ENCODE results near the gene ARID4A. TPM values are rescaled to one million over a fixed set of nuclear protein-coding genes. Genes with fewer than 3 reads are reported as not detected.

Gene ARID4A
- total and polyA plus RNA-seq, 2 of the 13 experiments (the other 11 are each of a cell fraction or from before 2014, with no cell fraction given): 7.2 to 9.7 TPM

GRCh38 chr14:58298477-58299400 is at the start of gene ARID4A (continued):
- TF ChIP-seq, protein P1, sequence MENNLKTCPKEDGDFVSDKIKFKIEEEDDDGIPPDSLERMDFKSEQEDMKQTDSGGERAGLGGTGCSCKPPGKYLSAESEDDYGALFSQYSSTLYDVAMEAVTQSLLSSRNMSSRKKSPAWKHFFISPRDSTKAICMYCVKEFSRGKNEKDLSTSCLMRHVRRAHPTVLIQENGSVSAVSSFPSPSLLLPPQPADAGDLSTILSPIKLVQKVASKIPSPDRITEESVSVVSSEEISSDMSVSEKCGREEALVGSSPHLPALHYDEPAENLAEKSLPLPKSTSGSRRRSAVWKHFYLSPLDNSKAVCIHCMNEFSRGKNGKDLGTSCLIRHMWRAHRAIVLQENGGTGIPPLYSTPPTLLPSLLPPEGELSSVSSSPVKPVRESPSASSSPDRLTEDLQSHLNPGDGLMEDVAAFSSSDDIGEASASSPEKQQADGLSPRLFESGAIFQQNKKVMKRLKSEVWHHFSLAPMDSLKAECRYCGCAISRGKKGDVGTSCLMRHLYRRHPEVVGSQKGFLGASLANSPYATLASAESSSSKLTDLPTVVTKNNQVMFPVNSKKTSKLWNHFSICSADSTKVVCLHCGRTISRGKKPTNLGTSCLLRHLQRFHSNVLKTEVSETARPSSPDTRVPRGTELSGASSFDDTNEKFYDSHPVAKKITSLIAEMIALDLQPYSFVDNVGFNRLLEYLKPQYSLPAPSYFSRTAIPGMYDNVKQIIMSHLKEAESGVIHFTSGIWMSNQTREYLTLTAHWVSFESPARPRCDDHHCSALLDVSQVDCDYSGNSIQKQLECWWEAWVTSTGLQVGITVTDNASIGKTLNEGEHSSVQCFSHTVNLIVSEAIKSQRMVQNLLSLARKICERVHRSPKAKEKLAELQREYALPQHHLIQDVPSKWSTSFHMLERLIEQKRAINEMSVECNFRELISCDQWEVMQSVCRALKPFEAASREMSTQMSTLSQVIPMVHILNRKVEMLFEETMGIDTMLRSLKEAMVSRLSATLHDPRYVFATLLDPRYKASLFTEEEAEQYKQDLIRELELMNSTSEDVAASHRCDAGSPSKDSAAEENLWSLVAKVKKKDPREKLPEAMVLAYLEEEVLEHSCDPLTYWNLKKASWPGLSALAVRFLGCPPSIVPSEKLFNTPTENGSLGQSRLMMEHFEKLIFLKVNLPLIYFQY (CRISPR knock-in tag; IDR thresholded peaks at IDR 0.05; ENCODE audit: borderline replicate concordance): no peak
- TF ChIP-seq, protein P2, sequence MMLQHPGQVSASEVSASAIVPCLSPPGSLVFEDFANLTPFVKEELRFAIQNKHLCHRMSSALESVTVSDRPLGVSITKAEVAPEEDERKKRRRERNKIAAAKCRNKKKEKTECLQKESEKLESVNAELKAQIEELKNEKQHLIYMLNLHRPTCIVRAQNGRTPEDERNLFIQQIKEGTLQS (CRISPR knock-in tag; IDR thresholded peaks at IDR 0.05): peak; percentile 10; the same call in 1 of the 2 replicates
- TF ChIP-seq ERF (CRISPR knock-in tag; IDR thresholded peaks at IDR 0.05) (no peak), RCOR2 (CRISPR knock-in tag; IDR thresholded peaks at IDR 0.05) (no peak), ZNF367 (CRISPR knock-in tag; IDR thresholded peaks at IDR 0.05; ENCODE audit: borderline replicate concordance) (no peak), ZNF841 (CRISPR knock-in tag; IDR thresholded peaks at IDR 0.05; ENCODE audit: borderline replicate concordance) (no peak), ZNF160 (CRISPR knock-in tag; IDR thresholded peaks at IDR 0.05) (0 out of 2 replicates have a peak, but pooled peaks have one; percentile 30), RBM39 (IDR thresholded peaks at IDR 0.05; ENCODE audit: low read depth, low read length, poor library complexity, severe bottlenecking) (peak; percentile 13), KLF15 (CRISPR knock-in tag; IDR thresholded peaks at IDR 0.05; ENCODE audit: borderline replicate concordance) (no peak), ZNF441 (CRISPR knock-in tag; IDR thresholded peaks at IDR 0.05; ENCODE audit: borderline replicate concordance) (no peak), POLR2G (IDR thresholded peaks at IDR 0.05; ENCODE audit: low read depth, low read length) (peak; percentile 56; the same call in 1 of the 2 replicates), KDM1A (CRISPR knock-in tag; IDR thresholded peaks at IDR 0.05) (no peak), NFE2L1 (CRISPR knock-in tag; IDR thresholded peaks at IDR 0.05; ENCODE audit: borderline replicate concordance) (no peak), ARID4A (CRISPR knock-in tag; IDR thresholded peaks at IDR 0.05; ENCODE audit: borderline replicate concordance) (peak; percentile 72; the same call in 1 of the 2 replicates), ZNF660 (CRISPR knock-in tag; IDR thresholded peaks at IDR 0.05; ENCODE audit: borderline replicate concordance, low read depth) (no peak), HNRNPH1 (optimal IDR thresholded peaks at IDR 0.05; ENCODE audit: low read depth, low read length) (no peak), HOXA7 (CRISPR knock-in tag; IDR thresholded peaks at IDR 0.05) (0 out of 2 replicates have a peak, but pooled peaks have one; percentile 60)
- TF ChIP-seq, protein P3, sequence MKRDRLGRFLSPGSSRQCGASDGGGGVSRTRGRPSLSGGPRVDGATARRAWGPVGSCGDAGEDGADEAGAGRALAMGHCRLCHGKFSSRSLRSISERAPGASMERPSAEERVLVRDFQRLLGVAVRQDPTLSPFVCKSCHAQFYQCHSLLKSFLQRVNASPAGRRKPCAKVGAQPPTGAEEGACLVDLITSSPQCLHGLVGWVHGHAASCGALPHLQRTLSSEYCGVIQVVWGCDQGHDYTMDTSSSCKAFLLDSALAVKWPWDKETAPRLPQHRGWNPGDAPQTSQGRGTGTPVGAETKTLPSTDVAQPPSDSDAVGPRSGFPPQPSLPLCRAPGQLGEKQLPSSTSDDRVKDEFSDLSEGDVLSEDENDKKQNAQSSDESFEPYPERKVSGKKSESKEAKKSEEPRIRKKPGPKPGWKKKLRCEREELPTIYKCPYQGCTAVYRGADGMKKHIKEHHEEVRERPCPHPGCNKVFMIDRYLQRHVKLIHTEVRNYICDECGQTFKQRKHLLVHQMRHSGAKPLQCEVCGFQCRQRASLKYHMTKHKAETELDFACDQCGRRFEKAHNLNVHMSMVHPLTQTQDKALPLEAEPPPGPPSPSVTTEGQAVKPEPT (CRISPR knock-in tag; IDR thresholded peaks at IDR 0.05; ENCODE audit: low read depth): no peak

Measured in HepG2 (cell line).